Activated CD8-positive, alpha-beta T cell treated with anti-CD3 and anti-CD28 coated beads for 36 hours (primary cell): ENCODE data around the gene COL6A1. TPM values are rescaled to one million over a fixed set of nuclear protein-coding genes. Genes with fewer than 3 reads are reported as not detected.

Source experiments
- ATAC-seq: fragments of 200-7000 bp; cut with Tn5 transposase; one replicate; pipeline ENCODE4 v1.10.0; 2021; ENCODE audit warnings: mild to moderate bottlenecking, moderate library complexity
- CTCF ChIA-PET: fragments of 350-600 bp; sonication (Branson Sonifier 250); formaldehyde crosslinking; loops from one replicate; lab custom pipeline; 2021; ENCODE audit warnings: antibody characterized with exemption; lab: Charles Lee
- POLR2A ChIA-PET: fragments of 350-600 bp; sonication (Branson Sonifier 250); formaldehyde crosslinking; loops from one replicate; lab custom pipeline; 2021; ENCODE audit warnings: antibody characterized with exemption; lab: Charles Lee
- DNase-seq: peaks from one replicate; pipeline ENCODE4 v3.0.0-alpha.2; 2020
- H3K27ac Mint-ChIP-seq: one replicate; pipeline ENCODE4 v1.8.0; 2021; ENCODE audit warnings: mild to moderate bottlenecking, mixed read lengths
- H3K27me3 Mint-ChIP-seq: one replicate; pipeline ENCODE4 v1.8.0; 2021; ENCODE audit warnings: mixed read lengths
- H3K36me3 Mint-ChIP-seq: one replicate; pipeline ENCODE4 v1.8.0; 2021; ENCODE audit warnings: low read depth, mixed read lengths
- H3K4me1 Mint-ChIP-seq: one replicate; pipeline ENCODE4 v1.8.0; 2021; ENCODE audit warnings: low read depth, mixed read lengths
- H3K4me3 Mint-ChIP-seq: one replicate; pipeline ENCODE4 v1.8.0; 2021; ENCODE audit warnings: mild to moderate bottlenecking, moderate library complexity, mixed read lengths
- H3K9me3 Mint-ChIP-seq: one replicate; pipeline ENCODE4 v1.8.0; 2021; ENCODE audit warnings: mixed read lengths
- CTCF ChIP-seq: fragments of 200-600 bp; IDR thresholded peaks from one replicate; pipeline ENCODE4 v1.8.0; 2022; ENCODE audit warnings: antibody characterized with exemption, mild to moderate bottlenecking
- intact Hi-C: fragments of 100-400 bp; cut with micrococcal nuclease; formaldehyde crosslinking; loops from one replicate; pipeline ENCODE4 v1.10.0; 2022
- total RNA-seq, 2 experiments: library from RNA; stranded (reverse); gene quantifications; one replicate each; pipeline ENCODE4 v1.2.3, GENCODE V29; 2021

The COL6A1 gene
- total RNA-seq, 2 experiments from 2014 or later, result 4.1 to 5.2 TPM

GRCh38 chr21:45935628-45936027 is 45.9 kb upstream of the COL6A1 start:
- Mint-ChIP-seq H3K4me3 (no peak overlapping the region), H3K36me3 (no peaks in the 10 kb centered on the region), H3K9me3 (peaks cover 2% of the 10 kb centered on the region), H3K4me1 (no peaks in the 10 kb centered on the region), H3K27ac (no peak overlapping the region), H3K27me3 (no peaks in the 10 kb centered on the region)
- ChIA-PET CTCF (no interaction called here), POLR2A (no interaction called here)
- DNase-seq (no peak), ATAC-seq (no peak)
- TF ChIP-seq CTCF, result no peak
- intact Hi-C loops, result no loop called here

GRCh38 chr21:45937721-45938452 is 43.7 kb upstream of the COL6A1 start:
- Mint-ChIP-seq H3K9me3 (peaks cover 2% of the 10 kb centered on the region), H3K27me3 (no peaks in the 10 kb centered on the region), H3K36me3 (no peaks in the 10 kb centered on the region), H3K4me3 (no peak overlapping the region), H3K4me1 (no peaks in the 10 kb centered on the region), H3K27ac (no peak overlapping the region)
- ChIA-PET POLR2A (no interaction called here), CTCF (no interaction called here)
- DNase-seq (no peak), ATAC-seq (no peak)
- intact Hi-C loops, result no loop called here
- TF ChIP-seq CTCF, result no peak

GRCh38 chr21:45938453-45938755 is 43.2 kb upstream of the COL6A1 start:
- Mint-ChIP-seq H3K4me1 (no peaks in the 10 kb centered on the region), H3K27me3 (no peaks in the 10 kb centered on the region), H3K27ac (no peak overlapping the region), H3K4me3 (no peak overlapping the region), H3K9me3 (peaks cover 2% of the 10 kb centered on the region), H3K36me3 (no peaks in the 10 kb centered on the region)
- CTCF ChIA-PET, result no interaction called here
- ATAC-seq, result no peak
- no peak for TF ChIP-seq CTCF
- POLR2A ChIA-PET, result no interaction called here
- no peak for DNase-seq
- intact Hi-C loops, result no loop called here

- H3K36me3 Mint-ChIP-seq, result no peaks in the 10 kb centered on the region
- DNase-seq (no peak), ATAC-seq (no peak)
- CTCF ChIA-PET, result interaction anchor here (0.6 kb wide), 1 partner anchor 17 kb away, joined by 3 read pairs; no protein-coding TSS in a partner anchor
- no peaks in the 10 kb centered on the region for H3K27me3 Mint-ChIP-seq
- H3K4me3 Mint-ChIP-seq, result no peak overlapping the region
- intact Hi-C loops, result no loop called here
- POLR2A ChIA-PET, result no interaction called here
- no peak for TF ChIP-seq CTCF
- no peak overlapping the region for H3K27ac Mint-ChIP-seq
- H3K9me3 Mint-ChIP-seq, result peaks cover 2% of the 10 kb centered on the region
- H3K4me1 Mint-ChIP-seq, result no peaks in the 10 kb centered on the region
These were observed 42.6 kb upstream of the COL6A1 start for GRCh38 chr21:45938811-45939520.

GRCh38 chr21:45939521-45940045 is 42.0 kb upstream of the COL6A1 start:
- Mint-ChIP-seq H3K27ac (no peak overlapping the region), H3K27me3 (no peaks in the 10 kb centered on the region), H3K4me1 (no peaks in the 10 kb centered on the region), H3K36me3 (no peaks in the 10 kb centered on the region), H3K4me3 (no peak overlapping the region), H3K9me3 (peaks cover 2% of the 10 kb centered on the region)
- TF ChIP-seq CTCF, result no peak
- ATAC-seq (no peak), DNase-seq (no peak)
- intact Hi-C loops, result no loop called here
- ChIA-PET POLR2A (no interaction called here), CTCF (interaction anchor here (0.6 kb wide), 1 partner anchor 18 kb away, joined by 3 read pairs; no protein-coding TSS in a partner anchor)
